Measurements from ENCODE around the gene AP1M1.
A peak's percentile ranks its signal among the peaks of the same experiment; 100 is the strongest.
"Not testable (repeated sequence)": the region's sequence is repeated elsewhere in the genome, so short reads cannot be mapped to it uniquely, and the experiment has no call there.

Gene AP1M1

DNA sequence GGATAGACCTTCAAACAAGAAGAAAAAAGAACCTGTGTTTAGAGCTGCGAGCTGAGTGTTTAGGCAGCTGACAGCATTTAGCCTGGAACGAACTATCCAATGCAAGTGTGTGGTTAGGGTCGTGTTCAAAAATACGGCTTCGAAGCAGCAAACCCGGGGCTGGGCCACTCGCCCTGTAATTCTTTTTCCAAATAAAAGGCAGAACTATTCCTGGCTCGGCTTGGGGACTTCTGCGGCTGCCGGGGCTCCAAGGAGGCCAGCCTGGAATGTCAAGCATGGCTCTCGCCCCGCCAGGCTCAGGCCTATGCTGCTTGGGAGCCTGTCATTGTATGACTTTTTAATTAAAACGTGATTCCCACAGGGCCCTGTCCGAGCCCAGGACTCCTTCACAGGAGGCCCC lies 75.2 kb downstream of the AP1M1 start:
- DNase-seq (ENCODE audit: extremely low spot score): no peak
- ChIA-PET POLR2A (no interaction called here), CTCF (no interaction called here)
- no peak for TF ChIP-seq CTCF (IDR thresholded peaks at IDR 0.05; ENCODE audit: control extremely low read depth, extremely low read depth, low read depth, missing control alignments)

GRCh38 chr19:16274447-16274846 lies 76.7 kb downstream of the AP1M1 start:
- no peak for DNase-seq (ENCODE audit: extremely low spot score)
- ChIA-PET CTCF (no interaction called here), POLR2A (no interaction called here)
- no peak for TF ChIP-seq CTCF (IDR thresholded peaks at IDR 0.05; ENCODE audit: control extremely low read depth, extremely low read depth, low read depth, missing control alignments)

- POLR2A ChIA-PET: no interaction called here
- DNase-seq (ENCODE audit: extremely low spot score): no peak
- no peak for TF ChIP-seq CTCF (IDR thresholded peaks at IDR 0.05; ENCODE audit: control extremely low read depth, extremely low read depth, low read depth, missing control alignments)
- CTCF ChIA-PET: interaction anchor here (1.6 to 1.8 kb wide), 4 partner anchors 10 to 103 kb away, joined by 4 to 5 read pairs (median 4); no protein-coding TSS in a partner anchor
These were observed 82.6 kb downstream of the AP1M1 start for GRCh38 chr19:16280306-16280705.

DNA sequence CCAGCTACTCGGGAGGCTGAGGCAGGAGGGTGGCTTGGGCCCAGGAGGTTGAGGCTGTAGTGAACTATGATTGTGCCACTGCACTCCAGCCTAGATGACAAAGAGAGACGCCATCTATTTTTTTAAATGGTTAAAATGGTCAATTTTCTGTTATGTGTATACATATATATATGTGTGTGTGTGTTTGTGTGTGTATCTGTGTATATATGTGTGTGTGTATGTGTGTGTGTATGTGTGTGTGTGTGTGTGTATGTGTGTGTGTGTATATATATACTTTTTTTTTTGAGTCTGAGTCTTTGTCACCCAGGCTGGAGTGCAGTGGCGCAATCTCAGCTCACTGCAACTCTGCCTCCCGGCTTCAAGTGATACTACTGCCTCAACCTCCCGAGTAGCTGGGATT lies 84.0 kb downstream of the AP1M1 start:
- ChIA-PET CTCF (interaction anchor here (1.6 to 1.8 kb wide), 4 partner anchors 10 to 101 kb away, joined by 4 to 5 read pairs (median 4); no protein-coding TSS in a partner anchor), POLR2A (no interaction called here)
- no peak for DNase-seq (ENCODE audit: extremely low spot score)
- no peak for TF ChIP-seq CTCF (IDR thresholded peaks at IDR 0.05; ENCODE audit: control extremely low read depth, extremely low read depth, low read depth, missing control alignments)

GRCh38 chr19:16283210-16284061 lies 85.7 kb downstream of the AP1M1 start:
- no peak for TF ChIP-seq CTCF (IDR thresholded peaks at IDR 0.05; ENCODE audit: control extremely low read depth, extremely low read depth, low read depth, missing control alignments)
- POLR2A ChIA-PET: no interaction called here
- DNase-seq (ENCODE audit: extremely low spot score): peak; percentile 86
- CTCF ChIA-PET: interaction anchor here (0.8 to 1.5 kb wide), 3 partner anchors 37 to 93 kb away, joined by 3 read pairs; no protein-coding TSS in a partner anchor

- no peak for TF ChIP-seq CTCF (IDR thresholded peaks at IDR 0.05; ENCODE audit: control extremely low read depth, extremely low read depth, low read depth, missing control alignments)
- DNase-seq (ENCODE audit: extremely low spot score): no peak
These were observed 86.8 kb downstream of the AP1M1 start for GRCh38 chr19:16284505-16284904.

GRCh38 chr19:16285079-16285478 lies 87.4 kb downstream of the AP1M1 start:
- DNase-seq (ENCODE audit: extremely low spot score); CTCF ChIA-PET: not testable (repeated sequence)
- POLR2A ChIA-PET: interaction anchor here (0.6 kb wide), 1 partner anchor 28 kb away, joined by 4 read pairs; no protein-coding TSS in a partner anchor

More at GRCh38 chr19:16284505-16284904, 86.8 kb downstream of the AP1M1 start:
- ChIA-PET CTCF (interaction anchor here (1.5 kb wide), 1 partner anchor 38 kb away, joined by 3 read pairs; no protein-coding TSS in a partner anchor), POLR2A (interaction anchor here (0.6 kb wide), 1 partner anchor 29 kb away, joined by 4 read pairs; no protein-coding TSS in a partner anchor)
